Motor neuron (in vitro differentiated cells): ENCODE results near the gene MYOZ3. TPM values are rescaled to one million over a fixed set of nuclear protein-coding genes. Genes with fewer than 3 reads are reported as not detected.
A peak's percentile ranks its signal among the peaks of the same experiment; 100 is the strongest.

Source experiments
- ATAC-seq, 8 experiments: fragments of 200-7000 bp; cut with Tn5 transposase; replicated peaks in 6 of 8; 2 replicates each; pipeline ENCODE4 v1.8.0; 2021; ENCODE audit warnings: mild to moderate bottlenecking in 8 of 8, moderate library complexity in 8 of 8
- H3K27ac ChIP-seq, 2 donors: fragments of 250-450 bp; sonication (Bioruptor Pico); 2 replicates each; pipeline ENCODE4 v1.9.0; 2021; ENCODE audit warnings: antibody characterized with exemption in 2 of 2, mild to moderate bottlenecking in 2 of 2, moderate library complexity in 1 of 2
- H3K4me1 ChIP-seq, 2 donors: fragments of 250-450 bp; sonication (Bioruptor Pico); replicated peaks in 1 of 2; 2 replicates each; pipeline ENCODE4 v1.6.1; 2021; ENCODE audit warnings: antibody characterized with exemption in 2 of 2, mild to moderate bottlenecking in 2 of 2, moderate library complexity in 1 of 2
- H3K4me3 ChIP-seq, 5 donors: fragments of 250-450 bp; sonication (Bioruptor Pico); 2 replicates each; pipeline ENCODE4 v1.9.0; 2021; ENCODE audit warnings: antibody characterized with exemption in 5 of 5, mild to moderate bottlenecking in 5 of 5, moderate library complexity in 4 of 5
- WGBS, 10 experiments: fragments of 450-650 bp; shearing (Covaris generic); methylation state at CpG; one replicate each; pipeline ENCODE4 v1.0.0; 2022; 5-methylcytosine and 5-hydroxymethylcytosine counted together
- in situ Hi-C, 9 experiments: fragments of 400-800 bp; cut with MboI; loops; one replicate each; pipeline ENCODE4 v1.15.0; 2021; ENCODE audit warnings: low sequenced_read_pairs in 9 of 9, low pct_unique_long_range_greater_than_20kb in 2 of 9; ENCODE audit not compliant: unreplicated experiment in 9 of 9
- total RNA-seq, 8 experiments: library from RNA; unstranded; fragments of 300-600 nt; gene quantifications; 2 replicates each; pipeline versions ENCODE4 v1.2.3 to v1.2.4, GENCODE V29; 2022

MYOZ3 gene
- total RNA-seq, 8 experiments from 2014 or later, result 0.87 to 4.7 (median 1.9) TPM

GRCh38 chr5:150649108-150650020 lies 11.7 kb upstream of the MYOZ3 start:
- Histone ChIP-seq H3K27ac (no peak overlapping the region), H3K4me1 (peaks cover 28 to 43% of the 10 kb centered on the region in 2 donors), H3K4me3 (no peak overlapping the region)
- 76 to 100% (median 92%) methylated on average over 1 to 12 of the region's 46 CpGs; no CpG with 5 or more reads in 6 of the 10 experiments for WGBS, 10 experiments
- ATAC-seq, result no peak
- in situ Hi-C loops, result loop anchor here in 6 of 9 experiments (5.0 to 25.0 kb wide), 4 partner anchors 82 to 187 kb away; no protein-coding TSS in a partner anchor

DNA sequence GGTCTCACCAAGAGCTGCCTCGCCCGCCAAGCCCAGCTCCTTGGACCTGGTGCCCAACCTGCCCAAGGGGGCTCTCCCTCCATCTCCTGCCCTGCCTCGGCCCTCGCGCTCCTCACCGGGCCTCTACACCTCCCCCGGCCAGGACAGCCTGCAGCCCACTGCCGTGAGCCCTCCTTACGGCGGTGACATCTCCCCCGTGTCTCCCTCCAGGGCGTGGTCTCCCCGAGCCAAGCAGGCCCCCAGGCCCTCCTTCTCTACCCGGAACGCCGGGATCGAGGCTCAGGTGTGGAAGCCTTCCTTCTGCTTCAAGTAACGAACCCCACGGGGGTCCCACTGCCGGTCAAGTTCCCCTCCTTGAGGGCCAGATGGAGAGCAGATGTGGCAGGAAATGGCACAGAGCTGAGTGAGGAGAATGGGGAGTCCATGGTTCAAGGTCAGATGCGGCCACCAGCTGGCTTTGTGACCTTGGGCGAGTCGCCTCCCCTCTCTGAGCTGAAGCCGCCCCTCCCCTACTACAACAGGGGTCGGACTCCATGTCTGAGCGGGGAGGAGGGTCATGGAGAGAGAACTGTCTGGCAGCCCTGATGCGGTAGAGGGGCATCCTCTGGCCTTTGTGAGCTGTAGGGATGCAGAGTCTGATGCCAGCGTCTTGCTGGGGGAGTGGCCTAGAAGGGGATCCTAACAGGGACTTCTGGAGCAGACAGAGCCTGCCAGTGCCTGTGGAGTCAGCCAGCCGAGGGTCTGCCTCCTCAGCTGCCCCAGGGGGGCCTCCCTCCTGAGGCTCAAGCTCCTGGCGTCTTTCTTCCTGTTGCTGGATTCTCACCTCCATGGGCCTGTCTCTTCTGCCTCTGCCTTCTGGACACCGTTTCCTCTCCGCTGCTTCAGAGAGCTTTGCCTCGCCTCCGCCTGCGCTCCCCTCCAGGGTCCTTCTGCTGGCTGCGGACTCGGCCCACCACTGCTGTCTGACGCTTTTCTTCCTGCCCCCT lies 10.7 kb upstream of the MYOZ3 start:
- peak in 1 of 8 experiments; percentile 12 for ATAC-seq
- Histone ChIP-seq H3K4me1 (peaks cover 19 to 36% of the 10 kb centered on the region in 2 donors), H3K27ac (no peak overlapping the region), H3K4me3 (no peak overlapping the region)
- WGBS, 10 experiments, result 73 to 100% (median 90%) methylated on average over 1 to 19 of the region's 38 CpGs; no CpG with 5 or more reads in 3 of the 10 experiments
- in situ Hi-C loops, result loop anchor here in 6 of 9 experiments (5.0 to 25.0 kb wide), 4 partner anchors 83 to 188 kb away; no protein-coding TSS in a partner anchor

DNA sequence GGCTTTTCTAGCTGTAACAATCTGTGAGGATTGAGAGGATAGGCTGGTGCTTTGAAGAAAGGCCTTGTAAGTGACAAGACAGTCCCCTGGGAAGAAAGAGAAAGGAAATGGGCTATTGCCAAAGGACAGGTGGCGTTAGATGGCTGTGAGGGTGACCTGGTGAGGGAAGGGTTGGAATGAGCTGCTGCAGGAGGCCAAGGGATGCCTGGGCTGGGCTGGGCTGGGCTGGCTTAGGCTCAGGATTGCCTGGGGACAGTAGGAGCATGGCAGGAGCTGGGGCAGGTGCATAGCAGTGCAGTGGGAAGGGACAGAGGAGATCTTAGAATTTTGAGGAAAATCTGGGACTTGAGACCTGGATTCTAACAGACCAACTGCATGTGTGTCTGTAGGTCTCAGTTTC lies 9.7 kb upstream of the MYOZ3 start:
- no peak overlapping the region for H3K4me3 ChIP-seq
- WGBS, 10 experiments, result 38 to 100% (median 100%) methylated on average over 1 of the region's 1 CpG; no CpG with 5 or more reads in 5 of the 10 experiments
- ATAC-seq, result no peak
- H3K27ac ChIP-seq, result no peak overlapping the region
- H3K4me1 ChIP-seq, result peaks cover 14 to 32% of the 10 kb centered on the region in 2 donors
- in situ Hi-C loops, result loop anchor here in 6 of 9 experiments (5.0 to 25.0 kb wide), 4 partner anchors 84 to 189 kb away; no protein-coding TSS in a partner anchor

DNA sequence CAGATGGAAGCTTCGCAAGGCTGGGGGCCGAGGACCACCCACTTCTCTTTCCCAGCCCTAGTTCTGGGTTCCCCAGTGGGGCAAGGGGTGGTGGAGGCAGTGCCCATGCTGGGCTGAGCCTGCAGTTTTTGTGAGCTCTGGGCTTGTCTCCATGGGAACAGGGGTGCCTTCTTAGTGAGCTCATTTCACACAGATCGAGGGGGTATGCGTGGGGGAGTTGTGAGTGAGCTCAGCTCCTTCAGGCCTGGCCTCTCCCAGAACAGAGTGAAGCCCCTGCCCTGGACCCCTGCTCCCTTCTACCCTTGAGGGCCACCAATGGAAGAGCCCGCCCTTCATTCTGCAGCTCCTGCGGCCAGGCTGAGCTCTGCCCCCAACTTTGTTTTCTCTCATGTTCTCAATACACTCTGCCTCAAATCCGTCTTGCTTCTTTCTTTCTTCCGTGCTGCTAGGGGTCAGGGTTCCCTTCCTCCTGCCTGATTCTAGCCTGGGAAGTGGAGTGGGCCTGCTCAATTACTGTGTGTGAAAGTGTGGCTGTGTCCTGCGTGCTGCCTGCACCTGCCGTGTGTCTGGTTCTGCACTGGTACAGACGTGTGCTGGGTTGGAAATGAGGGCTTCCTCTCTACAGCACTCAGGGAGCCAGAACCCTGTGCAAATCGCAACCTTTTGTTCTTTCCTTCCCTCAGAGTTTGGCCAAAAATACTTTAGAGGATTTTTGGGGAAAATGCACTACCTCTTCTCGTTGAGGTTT lies 9.0 kb upstream of the MYOZ3 start:
- Histone ChIP-seq H3K27ac (no peak overlapping the region), H3K4me1 (peaks cover 14 to 36% of the 10 kb centered on the region in 2 donors), H3K4me3 (no peak overlapping the region)
- in situ Hi-C loops, result loop anchor here in 6 of 9 experiments (5.0 to 25.0 kb wide), 4 partner anchors 85 to 190 kb away; no protein-coding TSS in a partner anchor
- 33 to 90% (median 69%) methylated on average over 1 to 5 of the region's 13 CpGs; no CpG with 5 or more reads in 1 of the 10 experiments for WGBS, 10 experiments
- ATAC-seq, result peak in 5 of 8 experiments; percentile 25 to 48 (median 42)

DNA sequence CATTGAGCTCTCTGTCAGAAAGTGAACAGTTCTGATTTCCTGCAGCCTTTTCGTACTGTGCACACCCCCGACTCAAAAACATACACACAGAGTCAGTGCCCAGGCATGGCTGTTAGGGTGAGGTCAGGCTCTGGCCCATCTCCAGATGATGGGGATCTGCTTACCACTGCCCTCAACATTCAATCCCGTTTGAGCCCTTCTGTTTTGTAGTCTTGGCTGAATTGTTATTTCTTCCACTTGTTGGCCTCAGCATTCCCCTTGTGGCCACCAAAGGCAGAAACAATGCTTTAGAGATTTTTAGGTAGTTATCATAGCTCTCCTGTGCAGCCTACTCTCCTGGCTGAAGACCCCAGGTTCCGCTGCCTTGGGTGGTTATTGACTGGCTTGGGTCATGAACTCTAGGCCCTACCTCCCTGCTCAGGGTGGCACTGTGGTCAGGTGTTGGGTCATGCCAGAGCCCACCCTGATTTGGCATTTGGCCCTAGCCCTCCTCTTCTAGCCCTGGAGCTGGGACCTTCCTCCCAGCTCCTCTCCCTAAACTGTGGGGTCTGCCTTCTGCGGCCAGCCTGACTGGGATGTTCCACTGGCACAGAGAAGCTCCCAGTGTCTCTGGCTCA lies 7.8 kb upstream of the MYOZ3 start:
- no peak for ATAC-seq
- in situ Hi-C loops, result loop anchor here in 6 of 9 experiments (5.0 to 25.0 kb wide), 4 partner anchors 86 to 191 kb away; no protein-coding TSS in a partner anchor
- H3K27ac ChIP-seq, result no peak overlapping the region
- WGBS, 10 experiments, result 62 to 100% (median 92%) methylated on average over 1 to 5 of the region's 5 CpGs; no CpG with 5 or more reads in 5 of the 10 experiments
- no peak overlapping the region for H3K4me3 ChIP-seq
- H3K4me1 ChIP-seq, result peaks cover 14 to 35% of the 10 kb centered on the region in 2 donors

DNA sequence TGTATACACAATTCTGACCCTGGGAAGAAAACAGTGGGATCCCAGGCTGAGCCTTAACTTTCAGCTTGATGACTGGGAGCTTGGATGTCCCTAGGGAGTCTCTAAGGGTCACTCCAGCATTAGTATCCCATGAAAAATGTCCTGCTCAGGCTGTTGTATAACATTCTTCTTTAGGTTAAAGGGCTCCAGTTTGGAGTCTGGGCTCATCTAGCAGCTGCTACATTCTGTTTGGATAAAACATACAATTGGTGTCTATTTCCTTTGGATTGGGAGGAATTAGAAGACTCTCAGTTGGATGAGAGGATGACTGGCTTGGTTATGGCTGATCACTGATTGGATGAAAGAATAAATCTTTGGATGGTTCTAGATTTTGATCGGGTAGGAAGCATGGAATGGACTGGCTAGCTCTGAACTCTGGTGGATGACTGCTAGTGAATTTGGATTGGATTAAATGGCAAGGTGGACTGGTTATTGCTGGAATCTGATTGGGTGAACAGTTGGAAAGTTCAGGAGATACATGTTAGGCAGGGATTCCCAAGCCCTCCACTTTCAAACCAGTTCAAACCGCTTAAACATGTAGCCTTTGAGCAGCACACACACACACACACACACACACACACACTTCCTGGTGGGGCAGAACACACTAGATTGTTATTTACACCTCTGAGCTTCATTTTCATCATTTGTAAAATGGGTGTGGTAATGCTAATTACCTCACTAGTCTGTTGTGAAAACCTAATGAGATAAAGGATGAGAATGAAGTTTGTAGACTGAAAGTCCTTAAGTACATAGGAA lies 7.1 kb upstream of the MYOZ3 start:
- WGBS, 10 experiments, result 78 to 100% (median 100%) methylated on average over 1 to 2 of the region's 2 CpGs; no CpG with 5 or more reads in 3 of the 10 experiments
- Histone ChIP-seq H3K4me3 (no peak overlapping the region), H3K27ac (no peak overlapping the region), H3K4me1 (peaks cover 14 to 35% of the 10 kb centered on the region in 2 donors)
- in situ Hi-C loops, result loop anchor here in 6 of 9 experiments (5.0 to 25.0 kb wide), 4 partner anchors 87 to 192 kb away; no protein-coding TSS in a partner anchor
- ATAC-seq, result no peak

- in situ Hi-C loops, result loop anchor here in 6 of 9 experiments (10.0 to 25.0 kb wide), 3 partner anchors 90 to 193 kb away; no protein-coding TSS in a partner anchor
- Histone ChIP-seq H3K4me1 (peaks cover 14 to 35% of the 10 kb centered on the region in 2 donors), H3K27ac (no peak overlapping the region), H3K4me3 (no peak overlapping the region)
- ATAC-seq, result no peak
- WGBS, 10 experiments, result 67 to 94% (median 89%) methylated on average over 1 to 3 of the region's 3 CpGs; no CpG with 5 or more reads in 6 of the 10 experiments
Measured at GRCh38 chr5:150655221-150655620, 5.8 kb upstream of the MYOZ3 start.

GRCh38 chr5:150656191-150657132 lies 4.6 kb upstream of the MYOZ3 start:
- ATAC-seq, result peak; percentile 70 to 93 (median 85)
- Histone ChIP-seq H3K27ac (no peak overlapping the region), H3K4me3 (peak overlapping the region; percentile 48 to 58 (median 55)), H3K4me1 (peaks cover 11 to 29% of the 10 kb centered on the region in 2 donors)
- in situ Hi-C loops, result loop anchor here in 6 of 9 experiments (10.0 to 25.0 kb wide), 3 partner anchors 92 to 194 kb away; no protein-coding TSS in a partner anchor
- 0 to 16% (median 1%) methylated on average over 2 to 8 of the region's 99 CpGs; no CpG with 5 or more reads in 6 of the 10 experiments for WGBS, 10 experiments

DNA sequence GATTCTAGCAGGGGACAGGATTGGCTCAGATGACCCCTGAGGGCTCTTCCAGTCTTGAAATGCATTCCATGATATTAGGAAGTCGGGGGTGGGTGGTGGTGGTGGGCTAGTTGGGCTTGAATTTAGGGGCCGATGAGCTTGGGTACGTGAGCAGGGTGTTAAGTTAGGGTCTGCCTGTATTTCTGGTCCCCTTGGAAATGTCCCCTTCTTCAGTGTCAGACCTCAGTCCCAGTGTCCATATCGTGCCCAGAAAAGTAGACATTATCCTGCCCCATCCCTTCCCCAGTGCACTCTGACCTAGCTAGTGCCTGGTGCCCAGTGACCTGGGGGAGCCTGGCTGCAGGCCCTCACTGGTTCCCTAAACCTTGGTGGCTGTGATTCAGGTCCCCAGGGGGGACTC lies 2.9 kb upstream of the MYOZ3 start:
- ATAC-seq, result no peak
- H3K4me1 ChIP-seq, result peaks cover 0 to 12% of the 10 kb centered on the region in 2 donors
- H3K4me3 ChIP-seq, result no peak overlapping the region
- H3K27ac ChIP-seq, result no peak overlapping the region
- in situ Hi-C loops, result loop anchor here in 6 of 9 experiments (10.0 to 25.0 kb wide), 3 partner anchors 93 to 196 kb away; no protein-coding TSS in a partner anchor
- 80 to 100% (median 92%) methylated on average over 1 to 4 of the region's 4 CpGs; no CpG with 5 or more reads in 6 of the 10 experiments for WGBS, 10 experiments
